ENCODE measurements around the gene P2RY8.
A peak's percentile ranks its signal among the peaks of the same experiment; 100 is the strongest.
"Not testable (repeated sequence)": the region's sequence is repeated elsewhere in the genome, so short reads cannot be mapped to it uniquely, and the experiment has no call there.

P2RY8 gene

DNA sequence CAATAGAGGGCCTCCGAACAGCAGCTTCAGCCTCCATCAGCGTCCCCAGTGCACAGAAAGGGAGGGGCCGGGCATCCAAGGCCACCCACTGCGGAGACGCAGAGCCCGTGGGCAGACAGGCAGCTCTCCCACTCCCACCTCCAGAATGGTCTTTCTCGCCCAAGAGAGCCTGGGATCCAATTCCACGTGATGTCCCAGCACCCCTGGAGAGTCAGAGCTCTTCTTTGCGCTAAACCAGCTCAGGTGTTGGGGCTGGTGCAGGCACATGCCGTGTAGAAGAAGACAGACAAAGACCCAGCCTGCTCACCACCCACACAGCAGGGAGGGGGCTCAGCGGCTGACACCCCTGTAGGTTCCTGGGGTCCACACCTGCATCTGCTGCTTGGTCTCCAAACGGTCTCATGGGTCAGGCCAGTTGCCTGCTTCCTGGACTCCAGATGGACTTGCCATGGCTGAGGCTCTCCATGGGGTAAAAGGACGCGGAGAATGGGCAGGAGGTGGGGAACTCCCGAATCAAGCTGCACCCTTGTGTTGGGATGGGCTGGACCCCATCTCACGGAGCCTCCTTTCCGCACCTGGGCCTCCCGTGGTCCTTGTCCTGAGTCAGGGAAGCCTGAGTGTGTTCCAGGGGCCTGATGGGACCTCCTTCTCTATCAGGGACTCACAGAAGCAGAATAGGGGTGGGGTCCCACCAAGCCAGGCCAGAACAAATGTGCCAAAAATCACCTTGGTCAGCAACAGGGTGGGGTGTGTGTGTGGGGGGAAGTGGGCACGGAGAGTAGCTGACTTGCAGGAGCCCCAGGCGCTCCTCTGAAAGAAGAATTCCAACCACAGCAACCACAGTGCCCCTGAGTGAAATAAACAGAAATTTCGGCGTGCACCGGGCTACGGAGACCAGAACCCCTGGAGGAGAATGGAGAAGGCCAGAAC is 72.7 kb downstream of the P2RY8 start:
- no peak for DNase-seq (ENCODE audit: low read depth)

DNA sequence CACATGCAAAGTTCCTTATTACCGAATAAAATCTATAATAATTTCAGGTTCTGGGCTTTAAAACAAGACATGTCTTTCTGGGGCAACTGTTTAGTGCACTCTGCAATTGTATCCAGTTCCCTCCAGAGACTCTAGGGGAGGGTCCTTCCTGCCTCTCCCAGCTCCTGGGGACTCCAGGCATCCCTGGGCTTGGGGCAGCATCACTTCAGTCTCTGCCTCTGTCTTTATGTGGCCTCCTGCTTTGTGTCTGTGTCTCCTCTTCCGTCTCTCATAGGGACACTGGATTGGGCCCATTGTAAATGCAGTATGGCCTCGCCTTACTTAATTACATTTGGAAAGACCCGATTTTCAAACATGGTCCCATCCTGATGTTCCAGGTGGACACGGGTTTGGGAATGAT is 73.4 kb downstream of the P2RY8 start:
- no peak for DNase-seq (ENCODE audit: low read depth)

- DNase-seq (ENCODE audit: low read depth): no peak
Measured at GRCh38 chrX:1462596-1463251, 74.3 kb downstream of the P2RY8 start.

DNA sequence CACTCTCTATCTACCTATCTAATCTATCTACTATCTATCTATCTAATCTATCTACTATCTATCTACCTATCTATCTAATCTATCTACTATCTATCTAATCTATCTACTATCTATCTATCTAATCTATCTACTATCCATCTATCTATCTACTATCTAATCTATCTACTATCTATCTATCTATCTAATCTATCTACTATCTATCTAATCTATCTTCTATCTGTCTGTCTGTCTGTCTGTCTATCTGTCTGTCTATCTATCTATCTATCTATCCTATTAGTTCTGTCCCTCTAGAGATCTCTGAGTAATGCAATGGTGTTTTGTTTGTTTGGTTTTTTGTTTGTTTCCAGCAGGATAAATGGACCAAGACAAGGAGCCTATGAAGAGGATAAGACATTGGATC is 74.9 kb downstream of the P2RY8 start:
- DNase-seq (ENCODE audit: low read depth): no peak

GRCh38 chrX:1455948-1456280 is 81.1 kb downstream of the P2RY8 start:
- no peak for DNase-seq (ENCODE audit: low read depth)

DNA sequence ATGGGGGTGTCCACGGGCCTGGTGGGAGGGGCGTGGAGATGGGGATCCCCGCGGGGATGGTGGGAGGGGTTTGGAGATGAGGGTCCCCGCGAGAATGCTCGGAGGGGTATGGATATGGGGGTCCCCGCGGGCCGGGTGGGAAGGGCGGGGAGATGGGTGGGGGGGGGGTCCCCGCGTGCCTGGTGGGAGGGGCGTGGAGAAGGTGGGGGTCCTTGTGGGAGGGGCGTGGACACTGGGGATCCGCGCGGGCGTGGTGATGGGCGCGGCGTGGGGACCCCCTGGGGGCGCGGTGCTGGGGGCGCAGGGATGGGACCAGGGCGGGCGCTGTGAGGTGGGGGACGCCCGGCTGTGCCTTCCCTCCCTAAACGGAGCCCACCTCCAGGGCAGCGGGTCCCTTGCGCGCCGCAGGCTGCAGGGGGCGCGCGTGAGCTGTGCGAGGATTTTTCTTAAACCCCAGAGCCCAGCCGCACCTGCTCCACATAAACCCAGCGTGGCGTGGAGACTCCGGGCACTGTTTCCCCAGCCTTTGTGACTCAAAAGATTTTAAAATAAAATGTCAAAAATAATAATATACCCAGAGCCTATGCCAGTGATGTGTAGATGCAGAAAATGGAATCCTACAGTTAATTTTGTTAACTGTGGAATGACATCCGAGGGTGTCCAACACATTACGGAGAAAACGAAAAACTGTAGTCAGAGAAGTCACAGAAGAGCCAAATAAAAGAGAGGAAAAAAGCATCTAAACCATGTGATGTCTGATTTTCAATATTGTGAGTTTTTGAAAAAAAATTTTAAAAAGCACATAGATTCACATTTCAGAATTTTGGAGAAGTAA is 82.8 kb downstream of the P2RY8 start:
- peak; percentile 94 for DNase-seq (ENCODE audit: low read depth)

DNA sequence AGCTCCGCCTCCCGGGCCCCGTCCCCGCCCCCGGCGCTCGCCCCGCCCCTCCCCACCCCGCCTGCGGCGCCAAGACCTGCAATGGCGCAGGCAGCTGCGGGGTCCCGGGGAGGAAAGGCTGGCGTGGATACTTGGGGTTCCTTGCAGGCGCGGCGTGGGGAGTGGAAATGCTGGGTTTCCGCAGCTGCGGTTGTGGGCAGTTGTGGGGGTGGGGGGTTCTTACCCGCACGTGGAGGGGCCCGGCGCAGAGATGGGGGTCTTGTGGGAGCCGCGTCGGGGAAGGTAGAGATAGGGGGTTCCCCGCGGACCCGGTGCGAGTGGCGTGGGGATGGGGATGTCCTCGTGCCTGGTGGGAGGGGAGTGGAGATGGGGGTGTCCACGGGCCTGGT is 83.6 kb downstream of the P2RY8 start:
- DNase-seq (ENCODE audit: low read depth): no peak

- DNase-seq (ENCODE audit: low read depth): peak; percentile 100
Measured at GRCh38 chrX:1452516-1453394, 84.2 kb downstream of the P2RY8 start, which contains the start of gene ASMTL. Gene ASMTL (minus strand): TSS chrX:1452909. CDS start chrX:1452840, 69 bp downstream.

GRCh38 chrX:1451661-1452515 is 85.1 kb downstream of the P2RY8 start:
- DNase-seq (ENCODE audit: low read depth): no peak

GRCh38 chrX:1451251-1451660 is 85.7 kb downstream of the P2RY8 start:
- no peak for DNase-seq (ENCODE audit: low read depth)

DNA sequence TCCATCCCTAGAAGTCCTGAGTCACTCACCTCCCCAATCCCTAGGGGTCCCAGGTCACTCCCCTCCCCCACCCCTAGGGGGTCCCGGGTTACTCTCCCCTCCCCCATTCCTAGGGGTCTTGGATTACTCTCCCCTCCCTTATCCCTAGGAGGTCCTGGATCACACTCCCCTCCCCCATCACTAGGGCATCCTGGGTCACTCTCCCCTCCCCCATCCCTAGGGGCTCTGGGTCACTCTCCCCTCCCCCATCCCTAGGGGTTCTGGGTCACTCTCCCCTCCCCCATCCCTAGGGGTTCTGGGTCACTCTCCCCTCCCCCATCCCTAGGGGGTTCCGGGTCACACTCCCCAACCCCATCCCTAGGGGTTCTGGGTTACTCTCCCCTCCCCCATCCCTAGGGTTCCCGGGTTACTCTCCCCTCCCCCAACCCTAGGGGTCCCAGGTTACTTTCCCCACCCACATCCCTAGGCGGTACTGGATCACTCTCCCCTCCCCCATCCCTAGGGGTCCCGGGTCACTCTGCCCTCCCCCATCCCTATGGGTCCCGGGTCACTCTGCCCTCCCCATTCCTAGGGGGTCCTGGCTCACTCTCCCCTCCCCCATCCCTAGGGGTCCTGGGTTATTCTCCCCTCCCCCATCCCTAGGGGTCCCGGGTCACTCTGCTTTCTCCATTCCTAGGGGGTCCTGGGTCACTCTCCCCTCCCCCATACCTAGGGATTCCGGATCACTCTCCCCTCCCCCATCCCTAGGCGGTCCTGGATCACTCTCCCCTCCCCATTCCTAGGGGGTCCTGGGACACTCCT is 86.4 kb downstream of the P2RY8 start:
- no peak for DNase-seq (ENCODE audit: low read depth)

DNA sequence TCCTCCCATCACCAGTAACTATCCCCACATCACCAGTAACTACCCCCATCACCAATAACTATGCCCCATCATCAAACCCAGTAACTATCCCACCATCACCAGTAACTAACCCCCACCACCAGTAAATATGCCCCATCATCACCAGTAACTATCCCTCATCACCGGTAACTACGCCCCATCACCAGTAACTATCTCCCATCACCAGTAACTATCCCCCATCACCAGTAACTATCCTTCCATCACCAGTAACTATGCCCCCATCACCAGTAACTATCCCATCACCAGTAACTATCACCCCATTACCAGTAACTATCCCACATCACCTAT is 87.2 kb downstream of the P2RY8 start:
- no peak for DNase-seq (ENCODE audit: low read depth)

DNA sequence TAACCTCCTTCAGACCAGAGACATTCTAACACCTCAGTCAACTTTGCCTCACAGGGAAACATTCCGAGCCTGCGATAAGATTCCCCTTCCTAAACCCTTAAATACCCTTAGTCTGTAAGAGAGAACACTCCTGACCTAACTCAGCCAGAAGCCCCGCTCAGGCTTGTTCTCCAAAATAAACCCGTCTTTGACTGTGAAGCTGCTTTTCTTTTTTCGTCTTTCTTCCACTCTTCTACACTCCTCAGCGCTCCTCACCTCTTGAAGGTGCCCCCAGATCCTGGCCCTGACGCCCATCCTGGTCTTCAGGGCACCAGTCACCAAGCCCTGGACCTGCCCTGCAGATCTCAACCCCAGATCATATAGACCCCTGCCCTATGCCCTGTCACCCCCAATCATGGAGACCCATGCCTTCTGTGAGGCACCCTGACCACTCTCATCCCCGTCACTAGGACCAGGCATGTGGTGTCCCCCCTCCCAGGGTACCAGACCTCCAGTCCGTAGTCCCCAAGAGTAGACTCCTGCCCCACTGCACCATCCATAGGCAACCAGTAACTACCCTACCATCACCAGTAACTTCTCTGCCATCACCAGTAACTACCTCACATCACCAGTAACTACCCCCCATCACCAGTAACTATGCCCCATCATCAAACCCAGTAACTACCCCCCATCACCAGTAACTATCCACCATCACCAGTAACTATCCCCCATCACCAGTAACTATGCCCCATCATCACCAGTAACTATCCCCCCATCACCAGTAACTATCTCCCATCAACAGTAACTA is 87.8 kb downstream of the P2RY8 start:
- DNase-seq (ENCODE audit: low read depth): no peak

- not testable (repeated sequence) for DNase-seq (ENCODE audit: low read depth)
Measured at GRCh38 chrX:1448573-1449001, 88.4 kb downstream of the P2RY8 start.

DNA sequence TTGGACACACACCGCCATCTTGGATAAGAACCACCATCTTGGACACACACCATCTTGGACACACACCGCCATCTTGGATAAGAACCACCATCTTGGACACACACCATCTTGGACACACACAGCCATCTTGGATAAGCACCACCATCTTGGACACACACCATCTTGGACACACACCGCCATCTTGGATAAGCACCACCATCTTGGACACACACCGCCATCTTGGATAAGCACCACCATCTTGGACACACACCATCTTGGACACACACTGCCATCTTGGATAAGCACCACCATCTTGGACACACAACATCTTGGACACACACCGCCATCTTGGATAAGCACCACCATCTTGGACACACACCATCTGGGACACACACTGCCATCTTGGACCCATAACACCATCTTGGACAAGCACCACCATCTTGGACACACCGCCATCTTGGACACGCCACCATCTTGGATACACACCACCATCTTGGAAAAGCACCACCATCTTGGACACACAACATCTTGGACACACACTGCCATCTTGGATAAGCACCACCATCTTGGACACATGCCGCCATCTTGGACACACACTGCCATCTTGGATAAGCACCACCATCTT is 88.9 kb downstream of the P2RY8 start:
- not testable (repeated sequence) for DNase-seq (ENCODE audit: low read depth)

DNA sequence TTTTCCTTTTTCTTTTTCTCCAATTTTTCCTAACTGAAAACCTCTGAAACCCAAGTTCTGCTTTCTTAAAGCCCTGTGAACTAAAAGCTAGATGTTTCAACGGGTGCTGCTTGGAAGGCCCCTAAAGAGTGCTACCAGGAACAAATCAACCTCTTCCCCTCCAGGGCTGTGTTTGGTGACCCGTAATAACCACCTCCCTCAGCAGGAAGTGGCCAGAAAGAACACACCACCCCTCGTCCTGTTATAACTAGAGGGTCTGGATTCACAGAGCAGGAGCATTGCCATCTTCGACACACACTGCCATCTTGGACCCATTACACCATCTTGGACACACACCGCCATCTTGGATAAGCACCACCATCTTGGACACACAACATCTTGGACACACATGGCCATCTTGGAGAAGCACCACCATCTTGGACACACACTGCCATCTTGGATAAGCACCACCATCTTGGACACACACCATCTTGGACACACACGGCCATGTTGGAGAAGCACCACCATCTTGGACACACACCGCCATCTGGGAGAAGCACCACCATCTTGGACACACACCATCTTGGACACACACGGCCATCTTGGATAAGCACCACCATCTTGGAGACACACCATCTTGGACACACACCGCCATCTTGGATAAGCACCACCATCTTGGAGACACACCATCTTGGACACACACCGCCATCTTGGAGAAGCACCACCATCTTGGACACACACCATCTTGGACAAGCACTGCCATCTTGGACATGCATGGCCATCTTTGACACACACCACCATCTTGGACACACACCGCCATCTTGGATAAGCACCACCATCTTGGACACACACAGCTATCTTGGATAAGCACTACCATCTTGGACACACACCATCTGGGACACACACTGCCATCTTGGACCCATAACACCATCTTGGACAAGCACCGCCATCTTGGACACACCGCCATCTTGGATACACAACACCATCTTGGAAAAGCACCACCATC is 89.7 kb downstream of the P2RY8 start:
- not testable (repeated sequence) for DNase-seq (ENCODE audit: low read depth)
